ENCODE results near the gene PTPRK. TPM values are rescaled to one million over a fixed set of nuclear protein-coding genes. Genes with fewer than 3 reads are reported as not detected.

Gene PTPRK
- total RNA-seq, 1 experiment from 2014 or later: 31.9 TPM

DNA sequence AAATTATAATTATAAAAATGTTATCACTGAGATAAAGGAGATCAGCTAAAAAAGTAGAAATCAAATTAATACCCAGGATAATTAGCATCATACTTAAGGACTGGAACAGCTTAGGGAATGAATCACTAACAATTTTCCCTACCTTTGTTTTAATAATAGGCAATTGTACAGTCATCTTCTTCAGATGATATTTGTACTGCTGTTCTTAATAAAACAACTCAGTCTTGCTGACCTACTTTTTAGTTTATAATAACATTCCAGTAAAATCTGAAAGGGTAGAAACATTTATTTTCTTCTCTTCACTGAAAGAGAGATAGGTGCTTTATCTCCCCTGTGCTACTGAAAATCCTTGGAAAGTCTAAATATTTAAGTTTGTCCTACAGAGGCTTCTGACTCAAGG lies 348.3 kb downstream of the PTPRK start:
- no peak overlapping the region for H3K4me3 ChIP-seq
- DNase-seq (ENCODE audit: low read depth in 1 of 2, low spot score in 2 of 2): no peak
- no peaks in the 10 kb centered on the region for H3K27me3 ChIP-seq (replicated peaks)
- H3K4me1 ChIP-seq (replicated peaks): no peaks in the 10 kb centered on the region
- no peaks in the 10 kb centered on the region for H3K9me3 ChIP-seq (replicated peaks)
- no peak overlapping the region for H3K27ac ChIP-seq
- H3K36me3 ChIP-seq: no peaks in the 10 kb centered on the region

GRCh38 chr6:128171182-128171581 lies 349.2 kb downstream of the PTPRK start:
- Histone ChIP-seq H3K36me3 (no peaks in the 10 kb centered on the region), H3K27ac (no peak overlapping the region), H3K4me1 (replicated peaks) (no peaks in the 10 kb centered on the region), H3K9me3 (replicated peaks) (no peaks in the 10 kb centered on the region), H3K4me3 (no peak overlapping the region), H3K27me3 (replicated peaks) (no peaks in the 10 kb centered on the region)
- DNase-seq (ENCODE audit: low read depth in 1 of 2, low spot score in 2 of 2): no peak

DNA sequence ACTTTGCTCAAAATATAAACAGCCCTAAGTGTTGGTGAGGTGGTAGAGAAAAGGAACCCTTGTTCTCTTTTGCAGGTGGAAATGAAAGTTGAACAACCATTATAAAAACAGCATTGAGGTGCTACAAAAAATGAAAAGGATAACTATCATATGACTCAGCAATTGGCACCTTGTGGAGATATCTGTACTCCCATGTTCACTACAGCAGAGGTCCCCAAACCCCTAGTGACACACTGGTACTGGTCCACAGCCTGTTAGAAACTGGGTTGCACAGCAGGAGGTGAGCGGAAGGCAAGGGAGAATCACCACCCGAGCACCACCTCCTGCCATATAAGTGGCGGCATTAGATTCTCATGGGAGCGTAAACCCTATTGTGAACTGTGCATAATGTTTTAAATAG lies 352.2 kb downstream of the PTPRK start:
- DNase-seq (ENCODE audit: low read depth in 1 of 2, low spot score in 2 of 2): no peak
- no peaks in the 10 kb centered on the region for H3K9me3 ChIP-seq (replicated peaks)
- H3K4me3 ChIP-seq: no peak overlapping the region
- H3K27ac ChIP-seq: no peak overlapping the region
- H3K36me3 ChIP-seq: no peaks in the 10 kb centered on the region
- H3K27me3 ChIP-seq (replicated peaks): no peaks in the 10 kb centered on the region
- no peaks in the 10 kb centered on the region for H3K4me1 ChIP-seq (replicated peaks)

DNA sequence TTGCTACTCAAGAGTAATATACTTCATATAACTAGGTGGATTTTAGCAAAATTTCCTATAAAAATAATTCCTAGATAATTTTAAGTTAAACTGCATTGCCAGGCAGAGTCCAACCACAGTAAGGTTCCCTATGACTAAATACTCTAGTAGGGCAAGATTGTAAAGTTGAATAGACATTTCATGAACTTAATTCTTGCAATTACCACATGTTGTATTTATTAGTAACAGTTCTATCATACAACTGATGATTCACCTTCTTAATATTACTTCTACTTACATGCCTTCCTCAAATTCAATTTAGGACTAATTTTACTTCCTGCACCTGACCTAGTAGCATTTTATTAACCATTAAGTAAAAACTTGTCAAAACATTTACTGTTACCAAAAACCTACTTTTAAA lies 352.8 kb downstream of the PTPRK start:
- H3K9me3 ChIP-seq (replicated peaks): no peaks in the 10 kb centered on the region
- DNase-seq (ENCODE audit: low read depth in 1 of 2, low spot score in 2 of 2): no peak

GRCh38 chr6:128164254-128164653 lies 356.1 kb downstream of the PTPRK start:
- H3K27ac ChIP-seq: no peak overlapping the region
- H3K4me1 ChIP-seq (replicated peaks): no peaks in the 10 kb centered on the region
- no peak overlapping the region for H3K4me3 ChIP-seq
- no peaks in the 10 kb centered on the region for H3K36me3 ChIP-seq
- no peaks in the 10 kb centered on the region for H3K27me3 ChIP-seq (replicated peaks)
- DNase-seq (ENCODE audit: low read depth in 1 of 2, low spot score in 2 of 2): no peak
- no peaks in the 10 kb centered on the region for H3K9me3 ChIP-seq (replicated peaks)

More for the DNA sequence above, 352.8 kb downstream of the PTPRK start:
- H3K27me3 ChIP-seq (replicated peaks): no peaks in the 10 kb centered on the region
- H3K36me3 ChIP-seq: no peaks in the 10 kb centered on the region
- H3K4me1 ChIP-seq (replicated peaks): no peaks in the 10 kb centered on the region
- no peak overlapping the region for H3K4me3 ChIP-seq
- H3K27ac ChIP-seq: no peak overlapping the region

DNA sequence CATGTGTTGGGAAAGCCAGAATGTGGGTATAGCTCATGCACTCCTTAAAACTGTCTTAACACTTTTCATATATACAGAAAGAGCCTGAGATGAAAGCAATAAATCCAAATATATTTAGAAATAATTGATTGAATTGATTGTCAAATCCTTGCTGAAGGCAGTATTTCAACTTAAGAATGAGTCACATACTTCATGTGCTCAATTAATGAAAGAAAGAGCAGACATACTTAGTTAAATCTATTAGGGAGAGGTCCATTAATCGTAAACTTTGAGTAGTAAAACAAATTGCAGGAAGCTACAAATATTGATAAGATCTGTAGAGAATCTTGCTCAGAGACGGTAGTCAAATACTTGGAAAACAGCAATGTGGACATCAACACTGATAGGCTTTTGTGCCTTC lies 358.0 kb downstream of the PTPRK start:
- Histone ChIP-seq H3K36me3 (no peaks in the 10 kb centered on the region), H3K27ac (no peak overlapping the region), H3K4me3 (no peak overlapping the region), H3K27me3 (replicated peaks) (no peaks in the 10 kb centered on the region), H3K9me3 (replicated peaks) (no peaks in the 10 kb centered on the region), H3K4me1 (replicated peaks) (peaks cover 5% of the 10 kb centered on the region)
- no peak for DNase-seq (ENCODE audit: low read depth in 1 of 2, low spot score in 2 of 2)

- peaks cover 5% of the 10 kb centered on the region for H3K4me1 ChIP-seq (replicated peaks)
Measured at GRCh38 chr6:128161839-128162238, 358.6 kb downstream of the PTPRK start.

DNA sequence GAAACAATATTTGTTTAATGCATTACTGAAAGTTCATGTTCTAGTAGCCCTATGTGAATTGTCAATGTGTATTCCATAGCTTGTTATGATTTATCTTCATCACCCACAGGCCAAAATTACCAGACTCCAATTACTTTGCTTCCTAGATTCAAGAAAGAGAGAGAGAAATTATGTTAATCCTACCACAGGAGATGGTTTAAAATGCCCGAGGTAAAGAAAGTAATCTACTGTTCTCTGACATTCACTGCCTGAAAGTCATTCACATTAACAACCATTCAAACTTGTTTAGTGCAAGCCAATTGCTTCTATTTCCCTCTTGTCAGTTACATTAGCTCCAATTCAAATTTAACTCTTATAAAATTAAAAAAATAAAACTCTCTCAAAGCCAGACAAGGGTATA lies 359.1 kb downstream of the PTPRK start:
- Histone ChIP-seq H3K4me1 (replicated peaks) (peaks cover 5% of the 10 kb centered on the region), H3K27ac (no peak overlapping the region), H3K27me3 (replicated peaks) (no peaks in the 10 kb centered on the region), H3K36me3 (no peaks in the 10 kb centered on the region), H3K4me3 (no peak overlapping the region), H3K9me3 (replicated peaks) (no peaks in the 10 kb centered on the region)
- DNase-seq (ENCODE audit: low read depth in 1 of 2, low spot score in 2 of 2): no peak

More at GRCh38 chr6:128161839-128162238, 358.6 kb downstream of the PTPRK start:
- Histone ChIP-seq H3K4me3 (no peak overlapping the region), H3K27me3 (replicated peaks) (no peaks in the 10 kb centered on the region), H3K27ac (no peak overlapping the region), H3K9me3 (replicated peaks) (no peaks in the 10 kb centered on the region), H3K36me3 (no peaks in the 10 kb centered on the region)
- DNase-seq (ENCODE audit: low read depth in 1 of 2, low spot score in 2 of 2): no peak

DNA sequence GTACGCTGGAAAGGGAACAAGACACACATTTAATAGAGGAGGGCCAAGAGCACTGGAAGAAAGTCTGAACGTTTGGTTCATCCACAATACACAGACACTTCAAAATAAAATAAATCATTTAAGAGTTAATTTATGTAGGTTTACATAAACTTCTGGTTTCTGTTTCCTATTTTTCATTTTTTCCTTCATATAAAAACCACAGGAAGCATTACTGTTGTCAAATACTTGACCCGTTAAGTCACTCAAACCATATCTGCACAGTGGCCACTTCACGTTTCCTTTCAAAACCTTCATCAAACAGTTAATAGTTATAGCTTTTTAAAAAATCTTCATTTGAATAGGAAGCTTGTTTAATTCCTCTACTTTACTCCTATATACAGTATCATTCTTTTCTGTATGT lies 361.9 kb downstream of the PTPRK start:
- Histone ChIP-seq H3K4me1 (replicated peaks) (peaks cover 5% of the 10 kb centered on the region), H3K4me3 (no peak overlapping the region), H3K9me3 (replicated peaks) (no peaks in the 10 kb centered on the region), H3K36me3 (no peaks in the 10 kb centered on the region), H3K27me3 (replicated peaks) (no peaks in the 10 kb centered on the region), H3K27ac (no peak overlapping the region)
- no peak for DNase-seq (ENCODE audit: low read depth in 1 of 2, low spot score in 2 of 2)

- peaks cover 5% of the 10 kb centered on the region for H3K4me1 ChIP-seq (replicated peaks)
- H3K9me3 ChIP-seq (replicated peaks): no peaks in the 10 kb centered on the region
- H3K27me3 ChIP-seq (replicated peaks): no peaks in the 10 kb centered on the region
- DNase-seq (ENCODE audit: low read depth in 1 of 2, low spot score in 2 of 2): no peak
- no peak overlapping the region for H3K4me3 ChIP-seq
- H3K27ac ChIP-seq: no peak overlapping the region
- H3K36me3 ChIP-seq: no peaks in the 10 kb centered on the region
Measured at GRCh38 chr6:128156321-128157111, 363.9 kb downstream of the PTPRK start.

DNA sequence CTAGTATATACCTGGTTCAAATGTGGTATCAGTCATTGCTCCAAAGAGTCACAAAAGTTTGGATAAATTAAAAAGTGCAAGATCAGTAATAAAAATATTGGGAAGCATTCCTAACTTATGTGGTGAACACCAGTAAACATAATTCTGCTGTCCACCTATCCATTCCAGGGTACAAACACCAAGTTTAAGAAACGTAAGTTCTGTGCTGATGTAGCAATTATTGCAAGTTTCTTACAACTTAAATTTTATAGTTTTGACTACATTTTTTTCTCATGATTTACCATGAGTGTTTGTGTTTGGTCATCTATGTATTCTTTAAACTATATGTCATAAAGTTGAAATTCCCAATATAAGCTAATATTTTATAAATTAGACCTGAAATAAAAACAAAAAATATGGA lies 364.6 kb downstream of the PTPRK start:
- Histone ChIP-seq H3K27me3 (replicated peaks) (no peaks in the 10 kb centered on the region), H3K9me3 (replicated peaks) (no peaks in the 10 kb centered on the region), H3K4me1 (replicated peaks) (peaks cover 5% of the 10 kb centered on the region), H3K4me3 (no peak overlapping the region), H3K36me3 (no peaks in the 10 kb centered on the region), H3K27ac (no peak overlapping the region)
- no peak for DNase-seq (ENCODE audit: low read depth in 1 of 2, low spot score in 2 of 2)

- no peaks in the 10 kb centered on the region for H3K4me1 ChIP-seq (replicated peaks)
- H3K4me3 ChIP-seq: no peak overlapping the region
- DNase-seq (ENCODE audit: low read depth in 1 of 2, low spot score in 2 of 2): no peak
- no peaks in the 10 kb centered on the region for H3K36me3 ChIP-seq
- no peaks in the 10 kb centered on the region for H3K27me3 ChIP-seq (replicated peaks)
- H3K9me3 ChIP-seq (replicated peaks): no peaks in the 10 kb centered on the region
- H3K27ac ChIP-seq: no peak overlapping the region
Measured at GRCh38 chr6:128152551-128152950, 367.8 kb downstream of the PTPRK start.

DNA sequence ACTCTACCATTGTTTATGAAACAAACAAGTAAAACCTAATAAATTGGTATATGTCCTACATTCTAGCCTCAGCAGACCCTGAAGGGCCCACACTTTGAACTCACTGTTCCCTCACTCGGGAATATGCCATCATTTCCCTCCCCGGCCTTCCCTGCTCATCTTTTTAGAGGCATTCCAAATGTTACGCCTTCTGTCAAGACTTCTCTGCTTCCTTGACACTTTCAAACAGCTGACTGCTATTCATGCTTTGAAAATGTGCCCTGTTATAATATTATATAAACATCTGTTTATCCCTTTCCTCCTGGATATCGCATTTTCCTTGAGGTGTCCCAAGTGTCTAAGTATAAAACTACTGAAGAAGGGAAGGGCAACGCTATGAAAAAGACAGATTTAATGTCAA lies 370.0 kb downstream of the PTPRK start:
- Histone ChIP-seq H3K4me1 (replicated peaks) (no peaks in the 10 kb centered on the region), H3K27ac (no peak overlapping the region), H3K27me3 (replicated peaks) (no peaks in the 10 kb centered on the region), H3K9me3 (replicated peaks) (no peaks in the 10 kb centered on the region), H3K4me3 (no peak overlapping the region), H3K36me3 (no peaks in the 10 kb centered on the region)
- no peak for DNase-seq (ENCODE audit: low read depth in 1 of 2, low spot score in 2 of 2)

- Histone ChIP-seq H3K4me3 (no peak overlapping the region), H3K36me3 (no peaks in the 10 kb centered on the region), H3K27ac (no peak overlapping the region), H3K4me1 (replicated peaks) (no peaks in the 10 kb centered on the region), H3K27me3 (replicated peaks) (no peaks in the 10 kb centered on the region), H3K9me3 (replicated peaks) (no peaks in the 10 kb centered on the region)
- no peak for DNase-seq (ENCODE audit: low read depth in 1 of 2, low spot score in 2 of 2)
Measured at GRCh38 chr6:128149796-128150195, 370.6 kb downstream of the PTPRK start.

GRCh38 chr6:128144320-128144719 lies 376.1 kb downstream of the PTPRK start:
- H3K4me3 ChIP-seq: no peak overlapping the region
- H3K27me3 ChIP-seq (replicated peaks): no peaks in the 10 kb centered on the region
- DNase-seq (ENCODE audit: low read depth in 1 of 2, low spot score in 2 of 2): no peak
- no peak overlapping the region for H3K27ac ChIP-seq
- H3K36me3 ChIP-seq: no peaks in the 10 kb centered on the region
- no peaks in the 10 kb centered on the region for H3K9me3 ChIP-seq (replicated peaks)
- no peaks in the 10 kb centered on the region for H3K4me1 ChIP-seq (replicated peaks)

Measured in SJSA1 (cell line).